ENCODE data around the gene TEX54. TPM values are rescaled to one million over a fixed set of nuclear protein-coding genes. Genes with fewer than 3 reads are reported as not detected.
"Not testable (repeated sequence)": the region's sequence is repeated elsewhere in the genome, so short reads cannot be mapped to it uniquely, and the experiment has no call there.

Gene TEX54
- total and polyA plus RNA-seq, 8 donors, result 0.65 TPM; not detected in 7

- intact Hi-C loops (cut with DNase I), result no loop called here
- no peak for FAIRE-seq
- Histone ChIP-seq H3K27me3 (no peaks in the 10 kb centered on the region), H3K36me3 (peaks cover 0 to 14% (median 0%) of the 10 kb centered on the region in 3 donors), H3K27ac (peak within 1 kb of the TSS; percentile 92 to 99 (median 98)), H3K4me1 (peaks cover 6 to 13% (median 7%) of the 10 kb centered on the region in 3 donors), H3K9me3 (no peaks in the 10 kb centered on the region), H3K4me3 (peak within 1 kb of the TSS; percentile 79 to 98 (median 88))
- peak; percentile 89 to 95 (median 92) for DNase-seq
- WGBS, 2 donors, result 0 to 1% methylated on average over 62 of the region's 62 CpGs
- peak; percentile 71 to 81 (median 77) for ATAC-seq
- TF ChIP-seq CTCF (IDR thresholded peaks at IDR 0.05), result no peak
Measured at GRCh38 chr11:62839050-62839945, 6.7 kb upstream of the TEX54 start, which contains the start of gene WDR74. Gene WDR74, minus strand, starts transcription at chr11:62839590. Its CDS starts 20 bp downstream, at chr11:62839570.

GRCh38 chr11:62835336-62835735 lies 2.7 kb upstream of the TEX54 start:
- H3K4me1 ChIP-seq, result peaks cover 4 to 16% (median 6%) of the 10 kb centered on the region in 3 donors
- FAIRE-seq, result no peak
- intact Hi-C loops (cut with DNase I), result no loop called here
- no peak for ATAC-seq
- H3K36me3 ChIP-seq, result peaks cover 0 to 14% (median 0%) of the 10 kb centered on the region in 3 donors
- no peak for DNase-seq
- H3K27ac ChIP-seq, result no peak overlapping the region
- no peak overlapping the region for H3K4me3 ChIP-seq
- H3K9me3 ChIP-seq, result no peaks in the 10 kb centered on the region
- no peak for TF ChIP-seq CTCF (IDR thresholded peaks at IDR 0.05)
- 66 to 76% methylated on average over 8 of the region's 8 CpGs for WGBS, 2 donors
- H3K27me3 ChIP-seq, result no peaks in the 10 kb centered on the region

- peaks cover 0 to 24% (median under 1%) of the 10 kb centered on the region in 3 donors for H3K36me3 ChIP-seq
- peak; percentile 53 for FAIRE-seq
- H3K27ac ChIP-seq, result peak within 1 kb of the TSS; percentile 83 to 96 (median 94)
- DNase-seq, result peak; percentile 99 to 100 (median 99)
- peak; percentile 94 to 98 (median 96) for ATAC-seq
- peak within 1 kb of the TSS; percentile 63 to 90 (median 84) for H3K4me3 ChIP-seq
- TF ChIP-seq CTCF (IDR thresholded peaks at IDR 0.05), result no peak
- no peaks in the 10 kb centered on the region for H3K27me3 ChIP-seq
- 0% methylated on average over 64 to 65 of the region's 65 CpGs for WGBS, 2 donors
- intact Hi-C loops (cut with DNase I), result no loop called here
- H3K4me1 ChIP-seq, result peaks cover 0 to 20% (median 6%) of the 10 kb centered on the region in 3 donors
- H3K9me3 ChIP-seq, result no peaks in the 10 kb centered on the region
Measured at GRCh38 chr11:62831520-62832335, 913 bp downstream of the TEX54 start, which contains the start of gene STX5. Gene STX5, minus strand, starts transcription at chr11:62832051. Its CDS starts 808 bp downstream, at chr11:62831243.

GRCh38 chr11:62830904-62831519 lies 1.6 kb downstream of the TEX54 start:
- peaks cover 0 to 31% (median 7%) of the 10 kb centered on the region in 3 donors for H3K36me3 ChIP-seq
- no peaks in the 10 kb centered on the region for H3K27me3 ChIP-seq
- H3K27ac ChIP-seq, result peak overlapping the region; percentile 83 to 96 (median 94)
- peak overlapping the region; percentile 63 to 90 (median 84) for H3K4me3 ChIP-seq
- 1% methylated on average over 32 to 33 of the region's 33 CpGs for WGBS, 2 donors
- ATAC-seq (no peak), FAIRE-seq (no peak), DNase-seq (peak in 2 of 6 donors; percentile 45 to 72)
- H3K4me1 ChIP-seq, result peaks cover 0 to 20% (median 6%) of the 10 kb centered on the region in 3 donors
- no peaks in the 10 kb centered on the region for H3K9me3 ChIP-seq
- intact Hi-C loops (cut with DNase I), result no loop called here
- TF ChIP-seq CTCF (IDR thresholded peaks at IDR 0.05), result no peak

- H3K27me3 ChIP-seq; H3K4me3 ChIP-seq; H3K9me3 ChIP-seq; H3K27ac ChIP-seq; ATAC-seq; FAIRE-seq; intact Hi-C loops (cut with DNase I); DNase-seq: not testable (repeated sequence)
- WGBS, 2 donors, result 90 to 95% methylated on average over 8 of the region's 8 CpGs
- peaks cover 0 to 15% (median 6%) of the 10 kb centered on the region in 3 donors for H3K4me1 ChIP-seq
- peaks cover 0 to 46% (median 34%) of the 10 kb centered on the region in 3 donors for H3K36me3 ChIP-seq
Measured at GRCh38 chr11:62828130-62828529, 4.5 kb downstream of the TEX54 start.
